ENCODE measurements around the gene EBF4. TPM values are rescaled to one million over a fixed set of nuclear protein-coding genes. Genes with fewer than 3 reads are reported as not detected.
A peak's percentile ranks its signal among the peaks of the same experiment; 100 is the strongest.

The EBF4 gene
- total and polyA plus RNA-seq, 2 of the 8 experiments (the other 6 are each of a cell fraction or from before 2014, with no cell fraction given): 1.2 to 2.9 TPM

GRCh38 chr20:2654831-2655230, 37.7 kb upstream of the EBF4 start:
- peak overlapping the region in 3 of 4 experiments; percentile 97 to 100 (median 99); a peak in 4 of 8 replicates for H3K4me3 ChIP-seq (ENCODE audit: extremely low read depth in 1 of 4, insufficient read depth in 2 of 4, low read depth in 3 of 4, low read length in 4 of 4)
- H3K14ac ChIP-seq (ENCODE audit: insufficient read length): no peak overlapping the region
- H4K8ac ChIP-seq (ENCODE audit: extremely low read depth, insufficient read depth, low read length): no peak overlapping the region; the same call in 1 of the 2 replicates
- H2AK5ac ChIP-seq (ENCODE audit: low read depth, low read length): no peak overlapping the region
- no peak overlapping the region for H4K91ac ChIP-seq (replicated peaks; ENCODE audit: insufficient read length, low read length)
- peaks cover 10% of the 10 kb centered on the region for H3K23me2 ChIP-seq (ENCODE audit: low read depth, low read length)
- no peak overlapping the region for H2BK15ac ChIP-seq (ENCODE audit: low read length)
- no peak overlapping the region for H2AFZ ChIP-seq (ENCODE audit: low read length)
- no peak overlapping the region for H2BK5ac ChIP-seq (ENCODE audit: low read depth, low read length)
- H3K27me3 ChIP-seq (replicated peaks in 1 of 4; ENCODE audit: control insufficient read depth in 3 of 4, extremely low read depth in 1 of 4, insufficient read depth in 3 of 4, low read length in 3 of 4): no peaks in the 10 kb centered on the region
- H3K4ac ChIP-seq (replicated peaks; ENCODE audit: insufficient read length, low read depth, low read length): no peak overlapping the region
- no peak overlapping the region for H3K18ac ChIP-seq (ENCODE audit: extremely low read depth, low read length)
- DNase-seq (ENCODE audit: low read depth in 1 of 2, low spot score in 2 of 2) (no peak), FAIRE-seq (no peak)
- peaks cover 39 to 68% (median 57%) of the 10 kb centered on the region in 4 experiments for H3K36me3 ChIP-seq (ENCODE audit: control insufficient read depth in 2 of 4, insufficient read depth in 4 of 4, low read length in 3 of 4)
- no peak overlapping the region for H2BK20ac ChIP-seq (ENCODE audit: low read length)
- POLR2A ChIA-PET (ENCODE audit: partially characterized antibody): interaction anchor here (0.8 to 28.5 kb wide), 9 partner anchors 6 to 186 kb away, joined by 3 to 463 read pairs (median 9); partner anchors contain the start of genes IDH3B, NOP56, PCED1A and SNRPB
- H3K9ac ChIP-seq (replicated peaks in 1 of 4; ENCODE audit: extremely low read depth in 1 of 4, low read depth in 3 of 4, low read length in 3 of 4): peak overlapping the region in 1 of 4 experiments; percentile 15; a peak in 1 of 7 replicates
- no peak overlapping the region for H2BK12ac ChIP-seq (ENCODE audit: low read depth, low read length)
- H3K4me2 ChIP-seq (ENCODE audit: insufficient read depth in 1 of 2, low read depth in 2 of 2, low read length in 2 of 2): peak overlapping the region; percentile 84 to 91; a peak in 3 of 4 replicates
- H3K56ac ChIP-seq (replicated peaks; ENCODE audit: insufficient read length, low read depth, low read length): no peak overlapping the region
- peaks cover 0 to 5% (median 3%) of the 10 kb centered on the region in 4 experiments; a peak in 5 of 7 replicates for H3K4me1 ChIP-seq (replicated peaks in 1 of 4; ENCODE audit: control insufficient read depth in 3 of 4, insufficient read depth in 4 of 4, low read length in 3 of 4)
- WGBS, 2 experiments (ENCODE audit: extremely low coverage in 1 of 2, insufficient coverage in 1 of 2, insufficient read length in 1 of 2, insufficient replicate concordance in 2 of 2, low coverage in 1 of 2, low lambda C conversion rate in 2 of 2, missing lambda C conversion rate in 1 of 2): 89% methylated on average over 3 of the region's 3 CpGs; no CpG with 5 or more reads in 1 of the 2 experiments
- CTCF ChIA-PET (ENCODE audit: partially characterized antibody): interaction anchor here (0.7 to 1.5 kb wide), 5 partner anchors 9 to 186 kb away, joined by 3 to 5 read pairs (median 3); partner anchors contain the start of gene IDH3B
- no peak overlapping the region for H4K5ac ChIP-seq (ENCODE audit: insufficient read length, low read depth, low read length)
- peaks cover 21 to 41% of the 10 kb centered on the region in 2 experiments for H3K79me2 ChIP-seq (ENCODE audit: control insufficient read depth in 1 of 2, insufficient read depth in 2 of 2, low read length in 2 of 2)
- no peak overlapping the region for H3K23ac ChIP-seq (ENCODE audit: insufficient read length)
- H4K20me1 ChIP-seq (replicated peaks in 1 of 2; ENCODE audit: control insufficient read depth in 1 of 2, insufficient read depth in 2 of 2, low read length in 2 of 2): peaks cover 40 to 47% of the 10 kb centered on the region in 2 experiments
- TF ChIP-seq POLR2A (IDR thresholded peaks at IDR 0.05; ENCODE audit: control extremely low read depth in 1 of 2, low read depth in 2 of 2, low read length in 2 of 2) (peak in 1 of 2 experiments; percentile 6; a peak in 1 of 3 replicates), EP300 (IDR thresholded peaks at IDR 0.05; ENCODE audit: borderline replicate concordance in 1 of 2, low read depth in 2 of 2, low read length in 2 of 2) (no peak)
- H3K79me1 ChIP-seq (ENCODE audit: low read depth, low read length): peaks cover 9% of the 10 kb centered on the region
- no peaks in the 10 kb centered on the region for H3K9me3 ChIP-seq (ENCODE audit: insufficient read depth in 2 of 2, low read depth in 1 of 2, low read length in 1 of 2)
- no peak overlapping the region for H2BK120ac ChIP-seq (replicated peaks; ENCODE audit: low read depth, low read length)
- H3K27ac ChIP-seq (ENCODE audit: low read depth, low read length): no peak overlapping the region

All from H1 (cell line).